HepG2 (cell line): ENCODE results near the gene ACTR1A. TPM values are rescaled to one million over a fixed set of nuclear protein-coding genes. Genes with fewer than 3 reads are reported as not detected.

Source experiments
- ATF1 ChIP-seq: IDR thresholded peaks from 2 replicates; pipeline ENCODE4 v1.6.1; 2016; ENCODE audit warnings: mild to moderate bottlenecking, control low read depth
- CENPBD1 ChIP-seq: sonication (generic); formaldehyde crosslinking; IDR thresholded peaks from 2 replicates; pipeline ENCODE4 v1.8.0; 2022; ENCODE audit warnings: missing genetic modification reagents, low read depth, mild to moderate bottlenecking, borderline replicate concordance
- DRAP1 ChIP-seq: IDR thresholded peaks from 2 replicates; pipeline ENCODE4 v1.6.1; 2016; ENCODE audit warnings: missing genetic modification reagents, missing compliant biosample characterization
- GATAD1 ChIP-seq: IDR thresholded peaks from 2 replicates; pipeline ENCODE4 v1.6.1; 2016; ENCODE audit warnings: missing genetic modification reagents, missing compliant biosample characterization
- HDAC6 ChIP-seq: fragments of 200-600 bp; sonication (generic); IDR thresholded peaks from 2 replicates; pipeline ENCODE4 v1.7.0; 2017; ENCODE audit warnings: mild to moderate bottlenecking, antibody characterized with exemption, low read length, low read depth
- IRF2 ChIP-seq: IDR thresholded peaks from 2 replicates; pipeline ENCODE4 v1.6.1; 2018; ENCODE audit warnings: missing genetic modification reagents, missing compliant biosample characterization
- IRX3 ChIP-seq: sonication (generic); formaldehyde crosslinking; IDR thresholded peaks from 2 replicates; pipeline ENCODE4 v1.8.1; 2023; ENCODE audit warnings: mild to moderate bottlenecking, low read depth, missing genetic modification reagents, borderline replicate concordance
- MAFF ChIP-seq: IDR thresholded peaks from 2 replicates; pipeline ENCODE4 v1.6.1; 2011; ENCODE audit warnings: low read depth, low read length, improper control_type of control experiment
- MBD4 ChIP-seq: IDR thresholded peaks from 2 replicates; pipeline ENCODE4 v1.6.1; 2012; ENCODE audit warnings: low read length, inconsistent platforms, borderline replicate concordance
- MXD4 ChIP-seq: IDR thresholded peaks from 2 replicates; pipeline ENCODE4 v1.6.1; 2016; ENCODE audit warnings: mild to moderate bottlenecking, missing biosample characterization, missing genetic modification reagents
- PATZ1 ChIP-seq: sonication (generic); formaldehyde crosslinking; IDR thresholded peaks from 2 replicates; pipeline ENCODE4 v1.4.0; 2020; ENCODE audit warnings: missing genetic modification reagents
- POLR2AphosphoS5 ChIP-seq: IDR thresholded peaks from 2 replicates; pipeline ENCODE4 v1.6.1; 2012; ENCODE audit warnings: low read depth, low read length
- PRPF4 ChIP-seq: fragments of 200-400 bp; formaldehyde crosslinking; IDR thresholded peaks from 2 replicates; pipeline ENCODE4 v1.6.1; 2016; ENCODE audit warnings: low read length, low read depth; ENCODE audit not compliant: poor library complexity, severe bottlenecking
- SAP130 ChIP-seq: IDR thresholded peaks from 2 replicates; pipeline ENCODE4 v1.6.1; 2016; ENCODE audit warnings: low read depth
- TBX3 ChIP-seq: fragments of 450-650 bp; IDR thresholded peaks from 2 replicates; pipeline ENCODE4 v1.6.1; 2017; ENCODE audit warnings: antibody characterized with exemption, mild to moderate bottlenecking, inconsistent platforms, borderline replicate concordance
- ZNF263 ChIP-seq: sonication (generic); formaldehyde crosslinking; IDR thresholded peaks from 2 replicates; pipeline ENCODE4 v1.4.0; 2020; ENCODE audit warnings: missing genetic modification reagents
- ZNF317 ChIP-seq: sonication (generic); formaldehyde crosslinking; IDR thresholded peaks from 2 replicates; pipeline ENCODE4 v1.5.0; 2020; ENCODE audit warnings: mild to moderate bottlenecking, missing genetic modification reagents
- ZNF335 ChIP-seq: sonication (generic); formaldehyde crosslinking; IDR thresholded peaks from 2 replicates; pipeline ENCODE4 v1.4.0; 2020; ENCODE audit warnings: missing genetic modification reagents
- ZNF564 ChIP-seq: sonication (generic); formaldehyde crosslinking; IDR thresholded peaks from 2 replicates; pipeline ENCODE4 v1.8.1; 2023; ENCODE audit warnings: mild to moderate bottlenecking, missing genetic modification reagents
- polyA plus RNA-seq, 8 experiments: library from polyadenylated mRNA; depleted of rRNA in 3 of 8; stranded (reverse) in 7 of 8; unstranded in 1 of 8; fragments of >200 nt; fragmentation: Illumina TruSeq in 4 of 8; extraction: Trizol in 4 of 8; gene quantifications; 2 replicates each; pipeline versions ENCODE4 v1.2.1 to v1.2.3, GENCODE V29; 2011 to 2016; ENCODE audit warnings: low read depth in 4 of 8, missing spikeins in 1 of 8, mixed read lengths in 1 of 8; ENCODE audit not compliant: insufficient read depth in 1 of 8
- total RNA-seq, 5 experiments: library from RNA; depleted of rRNA; stranded (reverse); fragments of >200 nt; fragmentation: Illumina TruSeq; extraction: Trizol; gene quantifications; 2 replicates each; pipeline ENCODE4 v1.2.3, GENCODE V29; 2016; ENCODE audit warnings: low read depth in 1 of 5
- TF ChIP-seq, protein P1 (sequence below): sonication (generic); formaldehyde crosslinking; IDR thresholded peaks from 2 replicates; pipeline ENCODE4 v1.8.0; 2022; ENCODE audit warnings: missing genetic modification reagents, mild to moderate bottlenecking, moderate library complexity, borderline replicate concordance
- TF ChIP-seq, protein P2 (sequence below): sonication (generic); formaldehyde crosslinking; IDR thresholded peaks from 2 replicates; pipeline ENCODE4 v1.5.0; 2020; ENCODE audit warnings: missing genetic modification reagents, mild to moderate bottlenecking, borderline replicate concordance

The ACTR1A gene
- total and polyA plus RNA-seq, 2 of the 13 experiments (the other 11 are each of a cell fraction or from before 2014, with no cell fraction given) = 59.6 to 62.8 TPM

DNA sequence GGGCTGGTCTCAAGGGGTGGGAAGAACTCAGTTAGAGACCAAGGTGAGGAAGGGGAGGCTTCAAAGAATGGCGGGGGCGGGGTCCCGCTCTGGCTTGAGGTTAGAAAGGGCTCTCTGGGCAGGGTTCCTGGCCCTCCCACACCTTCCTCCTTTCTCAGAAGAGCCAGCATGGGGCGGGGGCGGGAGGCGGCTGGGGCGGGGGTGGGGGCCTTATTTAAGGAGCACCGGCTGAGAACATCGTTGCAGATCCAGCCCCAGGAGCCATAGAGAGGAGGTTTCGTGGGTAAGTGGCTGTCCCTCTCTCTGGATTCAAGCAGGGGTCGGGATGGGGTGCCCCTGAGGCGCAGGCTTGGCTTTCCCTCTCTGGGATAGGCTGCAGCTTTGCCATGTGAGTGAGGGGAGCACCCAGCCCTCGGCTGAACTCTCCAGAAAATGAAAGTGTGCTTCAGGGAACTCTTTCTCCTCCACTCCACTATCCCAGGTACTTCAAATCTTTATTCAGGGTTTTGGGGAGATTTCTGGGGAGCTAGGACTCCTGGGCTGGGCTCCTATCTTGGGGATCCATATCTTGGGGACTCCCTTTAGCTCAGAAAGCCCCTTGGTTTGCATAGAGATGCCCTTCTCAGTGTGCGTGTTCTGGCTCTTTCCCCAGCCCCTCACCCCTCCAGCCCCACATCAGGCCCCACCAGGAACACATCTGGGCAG is 66.8 kb downstream of the ACTR1A start (continued):
- no peak for TF ChIP-seq DRAP1 (CRISPR knock-in tag)
- peak; percentile 23; the same call in 1 of the 2 replicates for TF ChIP-seq POLR2AphosphoS5
- TF ChIP-seq PRPF4 = no peak
- no peak for TF ChIP-seq HDAC6
- TF ChIP-seq ZNF564 (CRISPR knock-in tag) = no peak
- TF ChIP-seq MAFF = no peak
- TF ChIP-seq, protein P1, sequence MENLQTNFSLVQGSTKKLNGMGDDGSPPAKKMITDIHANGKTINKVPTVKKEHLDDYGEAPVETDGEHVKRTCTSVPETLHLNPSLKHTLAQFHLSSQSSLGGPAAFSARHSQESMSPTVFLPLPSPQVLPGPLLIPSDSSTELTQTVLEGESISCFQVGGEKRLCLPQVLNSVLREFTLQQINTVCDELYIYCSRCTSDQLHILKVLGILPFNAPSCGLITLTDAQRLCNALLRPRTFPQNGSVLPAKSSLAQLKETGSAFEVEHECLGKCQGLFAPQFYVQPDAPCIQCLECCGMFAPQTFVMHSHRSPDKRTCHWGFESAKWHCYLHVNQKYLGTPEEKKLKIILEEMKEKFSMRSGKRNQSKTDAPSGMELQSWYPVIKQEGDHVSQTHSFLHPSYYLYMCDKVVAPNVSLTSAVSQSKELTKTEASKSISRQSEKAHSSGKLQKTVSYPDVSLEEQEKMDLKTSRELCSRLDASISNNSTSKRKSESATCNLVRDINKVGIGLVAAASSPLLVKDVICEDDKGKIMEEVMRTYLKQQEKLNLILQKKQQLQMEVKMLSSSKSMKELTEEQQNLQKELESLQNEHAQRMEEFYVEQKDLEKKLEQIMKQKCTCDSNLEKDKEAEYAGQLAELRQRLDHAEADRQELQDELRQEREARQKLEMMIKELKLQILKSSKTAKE (CRISPR knock-in tag) = no peak
- TF ChIP-seq PATZ1 (CRISPR knock-in tag) = 0 out of 2 replicates have a peak, but pooled peaks have one; percentile 14
- no peak for TF ChIP-seq IRF2 (CRISPR knock-in tag)
- peak; percentile 25; the same call in 1 of the 2 replicates for TF ChIP-seq SAP130 (CRISPR knock-in tag)
- TF ChIP-seq MXD4 (CRISPR knock-in tag) = no peak
- TF ChIP-seq, protein P2, sequence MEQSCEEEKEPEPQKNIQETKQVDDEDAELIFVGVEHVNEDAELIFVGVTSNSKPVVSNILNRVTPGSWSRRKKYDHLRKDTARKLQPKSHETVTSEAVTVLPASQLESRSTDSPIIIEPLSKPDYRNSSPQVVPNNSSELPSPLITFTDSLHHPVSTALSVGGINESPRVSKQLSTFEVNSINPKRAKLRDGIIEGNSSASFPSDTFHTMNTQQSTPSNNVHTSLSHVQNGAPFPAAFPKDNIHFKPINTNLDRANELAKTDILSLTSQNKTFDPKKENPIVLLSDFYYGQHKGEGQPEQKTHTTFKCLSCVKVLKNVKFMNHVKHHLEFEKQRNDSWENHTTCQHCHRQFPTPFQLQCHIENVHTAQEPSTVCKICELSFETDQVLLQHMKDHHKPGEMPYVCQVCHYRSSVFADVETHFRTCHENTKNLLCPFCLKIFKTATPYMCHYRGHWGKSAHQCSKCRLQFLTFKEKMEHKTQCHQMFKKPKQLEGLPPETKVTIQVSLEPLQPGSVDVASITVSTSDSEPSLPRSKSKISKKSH (CRISPR knock-in tag) = no peak
- no peak for TF ChIP-seq ATF1 (CRISPR knock-in tag)
- TF ChIP-seq ZNF335 (CRISPR knock-in tag) = no peak
- TF ChIP-seq ZNF263 (CRISPR knock-in tag) = peak; percentile 67; the same call in 1 of the 2 replicates
- no peak for TF ChIP-seq TBX3
- TF ChIP-seq MBD4 = no peak
- no peak for TF ChIP-seq IRX3 (CRISPR knock-in tag)
- TF ChIP-seq GATAD1 = no peak
- TF ChIP-seq CENPBD1 (CRISPR knock-in tag) = no peak
- TF ChIP-seq ZNF317 (CRISPR knock-in tag) = 0 out of 2 replicates have a peak, but pooled peaks have one; percentile 16
